Upper lobe of left lung (tissue), 4 donors: ENCODE data around the gene SEC23A.

Experiments
- POLR2A ChIP-seq, 4 donors: fragments of 450-650 bp; IDR thresholded peaks; one replicate each; pipeline ENCODE4 v1.5.1; 2016 to 2017; ENCODE audit warnings: antibody characterized with exemption in 4 of 4, mild to moderate bottlenecking in 2 of 4
- POLR2AphosphoS5 ChIP-seq, 2 donors: sonication (generic); formaldehyde crosslinking; IDR thresholded peaks; one replicate each; pipeline ENCODE4 v1.5.1; 2017; ENCODE audit warnings: antibody characterized with exemption in 2 of 2
- TF ChIP-seq, protein P1 (sequence below), 6 experiments: fragments of 450-650 bp in 4 of 6; fragments of 200-600 bp in 2 of 6; sonication (generic) in 2 of 6; IDR thresholded peaks; one replicate each; pipeline ENCODE4 v1.5.1; 2016 to 2019; ENCODE audit warnings: antibody characterized with exemption in 6 of 6

DNA sequence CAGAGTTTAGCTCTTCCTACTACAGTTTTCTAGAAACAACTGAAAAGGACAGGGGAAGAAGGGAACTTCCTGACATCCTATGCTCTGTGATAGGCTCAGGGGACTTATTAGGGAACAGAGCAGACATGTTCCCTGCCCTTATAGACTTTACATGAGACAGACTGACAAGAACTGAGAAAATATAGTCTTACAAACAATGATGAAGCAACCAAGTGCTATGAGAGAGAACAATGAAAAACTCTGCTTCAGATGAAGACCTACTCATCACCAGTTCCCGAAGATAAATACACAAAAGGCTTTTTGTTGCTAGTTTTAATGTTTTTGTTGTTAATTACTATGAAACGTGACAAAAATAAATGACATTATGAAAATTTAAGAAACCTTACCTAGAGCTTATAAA lies 115.3 kb downstream of the SEC23A start:
- TF ChIP-seq, protein P1, sequence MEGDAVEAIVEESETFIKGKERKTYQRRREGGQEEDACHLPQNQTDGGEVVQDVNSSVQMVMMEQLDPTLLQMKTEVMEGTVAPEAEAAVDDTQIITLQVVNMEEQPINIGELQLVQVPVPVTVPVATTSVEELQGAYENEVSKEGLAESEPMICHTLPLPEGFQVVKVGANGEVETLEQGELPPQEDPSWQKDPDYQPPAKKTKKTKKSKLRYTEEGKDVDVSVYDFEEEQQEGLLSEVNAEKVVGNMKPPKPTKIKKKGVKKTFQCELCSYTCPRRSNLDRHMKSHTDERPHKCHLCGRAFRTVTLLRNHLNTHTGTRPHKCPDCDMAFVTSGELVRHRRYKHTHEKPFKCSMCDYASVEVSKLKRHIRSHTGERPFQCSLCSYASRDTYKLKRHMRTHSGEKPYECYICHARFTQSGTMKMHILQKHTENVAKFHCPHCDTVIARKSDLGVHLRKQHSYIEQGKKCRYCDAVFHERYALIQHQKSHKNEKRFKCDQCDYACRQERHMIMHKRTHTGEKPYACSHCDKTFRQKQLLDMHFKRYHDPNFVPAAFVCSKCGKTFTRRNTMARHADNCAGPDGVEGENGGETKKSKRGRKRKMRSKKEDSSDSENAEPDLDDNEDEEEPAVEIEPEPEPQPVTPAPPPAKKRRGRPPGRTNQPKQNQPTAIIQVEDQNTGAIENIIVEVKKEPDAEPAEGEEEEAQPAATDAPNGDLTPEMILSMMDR (IDR thresholded peaks at IDR 0.05) = no peak
- no peak for TF ChIP-seq POLR2AphosphoS5 (IDR thresholded peaks at IDR 0.05)
- no peak for TF ChIP-seq POLR2A (IDR thresholded peaks at IDR 0.05)
